HEK293 (cell line): ENCODE measurements around the gene CDC14A.

Experiments used
- ATF2 ChIP-seq: fragments of 450-650 bp; formaldehyde crosslinking; IDR thresholded peaks from 2 replicates; pipeline ENCODE4 v1.5.1; 2016; ENCODE audit warnings: missing biosample characterization, missing genetic modification characterization, low read depth
- CTCF ChIP-seq: fragments of 450-650 bp; formaldehyde crosslinking; IDR thresholded peaks from 2 replicates; pipeline ENCODE4 v1.5.1; 2016; ENCODE audit warnings: missing biosample characterization, missing genetic modification characterization
- EGR2 ChIP-seq: fragments of 450-650 bp; formaldehyde crosslinking; IDR thresholded peaks from 2 replicates; pipeline ENCODE4 v1.5.1; 2016; ENCODE audit warnings: low read depth, missing biosample characterization, missing genetic modification characterization
- FEZF1 ChIP-seq: fragments of 450-650 bp; formaldehyde crosslinking; IDR thresholded peaks from 2 replicates; pipeline ENCODE4 v1.5.1; 2016; ENCODE audit warnings: missing biosample characterization, missing genetic modification characterization
- MEIS1 ChIP-seq: sonication (generic); formaldehyde crosslinking; IDR thresholded peaks from 2 replicates; pipeline ENCODE4 v1.8.1; 2022; ENCODE audit warnings: missing genetic modification reagents, mild to moderate bottlenecking, borderline replicate concordance
- TCF7L2 ChIP-seq: IDR thresholded peaks from 2 replicates; pipeline ENCODE4 v1.6.1; 2011; ENCODE audit warnings: low read depth, mild to moderate bottlenecking, inconsistent platforms, low read length, moderate library complexity, borderline replicate concordance
- ZNF140 ChIP-seq: fragments of 450-650 bp; formaldehyde crosslinking; IDR thresholded peaks from 2 replicates; pipeline ENCODE4 v1.5.1; 2016; ENCODE audit warnings: missing biosample characterization, missing genetic modification characterization
- ZNF146 ChIP-seq: fragments of 450-650 bp; formaldehyde crosslinking; IDR thresholded peaks from 2 replicates; pipeline ENCODE4 v1.5.1; 2016; ENCODE audit warnings: missing biosample characterization, missing genetic modification characterization
- ZNF391 ChIP-seq: fragments of 450-650 bp; formaldehyde crosslinking; IDR thresholded peaks from 2 replicates; pipeline ENCODE4 v1.5.1; 2016; ENCODE audit warnings: low read depth, missing biosample characterization, missing genetic modification characterization, borderline replicate concordance
- ZNF416 ChIP-seq: fragments of 450-650 bp; formaldehyde crosslinking; IDR thresholded peaks from 2 replicates; pipeline ENCODE4 v1.5.1; 2016; ENCODE audit warnings: missing biosample characterization, missing genetic modification characterization
- ZNF558 ChIP-seq: fragments of 450-650 bp; formaldehyde crosslinking; IDR thresholded peaks from 2 replicates; pipeline ENCODE4 v1.5.1; 2016; ENCODE audit warnings: missing biosample characterization, missing genetic modification characterization
- ZNF639 ChIP-seq: fragments of 450-650 bp; formaldehyde crosslinking; IDR thresholded peaks from 2 replicates; pipeline ENCODE4 v1.5.1; 2016; ENCODE audit warnings: missing biosample characterization, missing genetic modification characterization
- ZNF660 ChIP-seq: fragments of 450-650 bp; IDR thresholded peaks from 2 replicates; pipeline ENCODE4 v1.5.1; 2018; ENCODE audit warnings: missing biosample characterization, mild to moderate bottlenecking, missing genetic modification characterization
- TF ChIP-seq, protein P1 (sequence below): sonication (generic); formaldehyde crosslinking; IDR thresholded peaks from 2 replicates; pipeline ENCODE4 v1.8.1; 2022; ENCODE audit warnings: mild to moderate bottlenecking, moderate library complexity, missing genetic modification reagents

DNA sequence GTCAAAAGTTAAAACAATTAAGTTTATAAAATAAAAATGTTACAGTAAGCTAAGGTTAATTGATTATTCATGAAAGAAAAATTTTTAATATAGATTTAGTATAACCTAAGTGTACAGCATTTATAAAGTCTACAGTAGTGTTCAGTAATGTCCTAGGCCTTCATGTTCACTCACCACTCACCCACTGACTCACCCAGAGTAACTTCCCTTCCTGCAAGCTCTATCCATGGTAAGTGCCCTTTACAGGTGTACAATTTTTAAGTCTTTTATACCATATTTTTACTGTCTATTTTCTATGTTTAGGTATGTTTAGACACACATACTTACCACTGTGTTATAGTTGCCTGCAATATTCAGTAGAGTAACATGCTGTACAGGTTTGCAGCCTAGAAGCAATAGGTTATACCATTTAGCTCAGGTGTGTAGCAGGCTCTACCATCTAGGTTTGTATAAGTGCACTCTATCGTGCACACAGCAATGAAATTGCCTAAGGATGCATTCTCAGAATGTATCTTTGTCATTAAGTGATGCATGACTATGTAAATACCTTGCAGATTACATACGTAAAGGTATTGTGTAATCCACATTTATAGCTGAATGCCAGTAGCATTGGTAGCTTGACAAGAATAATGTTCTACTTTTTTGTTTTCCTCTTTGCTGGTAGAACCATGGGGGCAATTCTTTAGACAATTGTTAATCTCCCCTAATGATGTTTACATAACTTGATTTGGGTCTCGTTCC is 149.9 kb downstream of the CDC14A start:
- TF ChIP-seq, protein P1, sequence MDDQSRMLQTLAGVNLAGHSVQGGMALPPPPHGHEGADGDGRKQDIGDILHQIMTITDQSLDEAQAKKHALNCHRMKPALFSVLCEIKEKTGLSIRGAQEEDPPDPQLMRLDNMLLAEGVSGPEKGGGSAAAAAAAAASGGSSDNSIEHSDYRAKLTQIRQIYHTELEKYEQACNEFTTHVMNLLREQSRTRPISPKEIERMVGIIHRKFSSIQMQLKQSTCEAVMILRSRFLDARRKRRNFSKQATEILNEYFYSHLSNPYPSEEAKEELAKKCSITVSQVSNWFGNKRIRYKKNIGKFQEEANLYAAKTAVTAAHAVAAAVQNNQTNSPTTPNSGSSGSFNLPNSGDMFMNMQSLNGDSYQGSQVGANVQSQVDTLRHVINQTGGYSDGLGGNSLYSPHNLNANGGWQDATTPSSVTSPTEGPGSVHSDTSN (CRISPR knock-in tag), result no peak
- TF ChIP-seq FEZF1 (tag by site-specific recombination), result no peak
- TF ChIP-seq CTCF (tag by site-specific recombination), result no peak
- no peak for TF ChIP-seq ZNF639 (tag by site-specific recombination)
- no peak for TF ChIP-seq TCF7L2
- no peak for TF ChIP-seq EGR2 (tag by site-specific recombination)
- TF ChIP-seq ZNF146 (tag by site-specific recombination), result no peak
- no peak for TF ChIP-seq ATF2 (tag by site-specific recombination)
- TF ChIP-seq ZNF391 (tag by site-specific recombination), result no peak
- no peak for TF ChIP-seq ZNF416 (tag by site-specific recombination)
- TF ChIP-seq ZNF558 (tag by site-specific recombination), result no peak
- no peak for TF ChIP-seq MEIS1
- no peak for TF ChIP-seq ZNF140 (tag by site-specific recombination)
- no peak for TF ChIP-seq ZNF660 (tag by site-specific recombination)
